Lower leg skin (tissue), 3 donors: ENCODE measurements around the gene TMEM132D.

Experiments
- CTCF ChIP-seq, 3 donors: fragments of 450-650 bp; IDR thresholded peaks; one replicate each; pipeline ENCODE4 v1.5.1; 2016; ENCODE audit warnings: antibody characterized with exemption in 3 of 3, mild to moderate bottlenecking in 3 of 3, moderate library complexity in 2 of 3
- POLR2A ChIP-seq, 2 donors: fragments of 450-650 bp; IDR thresholded peaks; one replicate each; pipeline ENCODE4 v1.6.1; 2016 to 2017; ENCODE audit warnings: antibody characterized with exemption in 2 of 2, mild to moderate bottlenecking in 1 of 2, moderate library complexity in 1 of 2

DNA sequence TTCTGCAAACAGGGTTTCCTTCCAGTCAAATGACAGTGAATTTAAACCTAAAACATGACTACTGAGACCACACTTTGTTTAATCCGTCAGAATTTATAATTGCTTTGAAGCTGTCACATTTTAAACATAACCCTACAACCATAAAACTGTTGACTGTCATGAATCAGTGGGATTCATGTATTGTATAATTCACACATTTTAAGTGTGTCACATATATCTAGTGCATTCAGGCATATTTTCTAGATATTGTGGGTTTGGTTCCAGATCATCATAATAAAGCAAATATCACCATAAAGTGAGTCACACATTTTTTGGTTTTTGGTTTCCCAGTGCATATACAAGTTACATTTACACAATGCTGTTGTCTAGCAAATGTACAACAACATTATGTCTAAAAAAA is 304.4 kb downstream of the TMEM132D start:
- TF ChIP-seq CTCF (IDR thresholded peaks at IDR 0.05) (no peak), POLR2A (IDR thresholded peaks at IDR 0.05) (no peak)
